ENCODE measurements around the gene ZC2HC1C.
"Not testable (repeated sequence)": the region's sequence is repeated elsewhere in the genome, so short reads cannot be mapped to it uniquely, and the experiment has no call there.

The ZC2HC1C gene

DNA sequence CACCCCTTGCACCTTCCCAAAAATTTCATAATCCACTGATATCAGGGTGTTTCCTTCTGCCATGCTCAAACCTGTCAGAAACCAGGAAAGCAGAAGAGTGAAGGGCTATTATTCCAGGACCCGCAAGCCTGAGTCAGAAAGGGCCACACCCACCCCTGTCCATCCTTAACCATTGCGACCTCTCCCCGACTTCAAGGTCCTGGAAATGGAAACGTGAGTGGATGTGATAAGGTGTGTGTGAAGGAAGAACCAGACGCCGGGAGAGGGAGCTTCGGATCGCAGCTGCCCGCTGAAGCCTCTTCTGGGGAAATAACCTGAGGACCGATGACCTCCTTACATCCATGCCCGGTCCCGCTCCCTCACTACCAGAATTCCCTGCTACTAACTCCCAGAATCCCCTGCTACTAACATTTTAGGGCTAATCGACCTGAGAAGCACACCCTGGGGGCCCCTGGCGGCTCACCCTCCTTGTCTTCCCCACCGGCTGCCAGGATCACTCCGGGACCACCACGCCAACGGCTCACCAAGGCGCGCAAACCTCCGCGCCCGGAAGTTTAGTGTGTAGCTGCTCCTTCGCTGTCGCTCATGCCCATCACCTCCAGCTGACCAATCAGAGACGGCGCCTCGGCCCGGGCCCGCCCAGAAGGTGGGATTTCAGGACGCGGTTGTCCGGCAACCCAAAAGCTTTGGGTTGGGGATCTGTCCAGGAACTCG is 5.8 kb upstream of the ZC2HC1C start, which contains the start of gene ACYP1:
Gene ACYP1, minus strand, starts transcription at position 534 of the 714 bp plus-strand sequence. Its CDS starts 471 bp downstream, at position 63.
- peak within 1 kb of the TSS; percentile 94 for H3K4me3 ChIP-seq (ENCODE audit: low read length)
- peak; percentile 31 for DNase-seq (ENCODE audit: low read depth)
- TF ChIP-seq, protein P1, sequence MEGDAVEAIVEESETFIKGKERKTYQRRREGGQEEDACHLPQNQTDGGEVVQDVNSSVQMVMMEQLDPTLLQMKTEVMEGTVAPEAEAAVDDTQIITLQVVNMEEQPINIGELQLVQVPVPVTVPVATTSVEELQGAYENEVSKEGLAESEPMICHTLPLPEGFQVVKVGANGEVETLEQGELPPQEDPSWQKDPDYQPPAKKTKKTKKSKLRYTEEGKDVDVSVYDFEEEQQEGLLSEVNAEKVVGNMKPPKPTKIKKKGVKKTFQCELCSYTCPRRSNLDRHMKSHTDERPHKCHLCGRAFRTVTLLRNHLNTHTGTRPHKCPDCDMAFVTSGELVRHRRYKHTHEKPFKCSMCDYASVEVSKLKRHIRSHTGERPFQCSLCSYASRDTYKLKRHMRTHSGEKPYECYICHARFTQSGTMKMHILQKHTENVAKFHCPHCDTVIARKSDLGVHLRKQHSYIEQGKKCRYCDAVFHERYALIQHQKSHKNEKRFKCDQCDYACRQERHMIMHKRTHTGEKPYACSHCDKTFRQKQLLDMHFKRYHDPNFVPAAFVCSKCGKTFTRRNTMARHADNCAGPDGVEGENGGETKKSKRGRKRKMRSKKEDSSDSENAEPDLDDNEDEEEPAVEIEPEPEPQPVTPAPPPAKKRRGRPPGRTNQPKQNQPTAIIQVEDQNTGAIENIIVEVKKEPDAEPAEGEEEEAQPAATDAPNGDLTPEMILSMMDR (conservative IDR thresholded peaks at IDR 0.05; ENCODE audit: low read depth, low read length), result no peak

DNA sequence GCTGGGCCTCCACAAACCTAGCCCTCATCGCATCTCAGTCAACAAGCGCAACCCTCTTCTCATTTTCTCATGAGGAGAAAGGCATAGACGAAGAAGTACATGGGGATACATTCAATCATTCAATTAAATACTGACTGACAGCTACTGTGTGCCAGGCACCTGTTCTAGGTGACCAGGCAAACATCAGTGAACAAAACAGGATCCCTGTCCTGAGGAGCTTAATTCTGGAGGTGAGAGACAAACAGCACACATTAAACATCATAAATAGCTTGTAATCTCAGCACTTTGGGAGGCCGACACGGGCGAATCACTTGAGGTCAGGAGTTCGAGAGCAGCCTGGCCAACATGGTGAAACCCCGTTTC is 5.3 kb upstream of the ZC2HC1C start:
- DNase-seq (ENCODE audit: low read depth), result no peak
- TF ChIP-seq, protein P1 (conservative IDR thresholded peaks at IDR 0.05; ENCODE audit: low read depth, low read length), result no peak

DNA sequence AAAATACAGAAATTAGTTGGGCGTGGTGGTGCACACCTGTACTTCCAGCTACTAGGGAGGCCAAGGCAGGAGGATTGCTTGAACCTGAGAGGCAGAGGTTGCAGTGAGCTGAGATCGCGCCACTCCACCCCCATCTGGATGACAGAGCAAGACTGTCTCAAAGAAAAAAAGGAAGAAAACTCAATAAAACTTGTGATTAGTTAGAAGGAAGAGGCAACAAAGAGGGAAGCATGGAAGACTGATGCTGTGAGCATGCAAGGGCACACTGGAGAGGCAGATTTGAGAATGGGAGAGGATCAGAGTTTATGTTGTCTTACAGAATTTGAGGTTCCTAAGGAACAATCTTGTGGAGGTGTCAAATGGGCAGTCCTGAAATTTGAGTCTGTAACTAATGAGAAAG is 2.8 kb upstream of the ZC2HC1C start:
- TF ChIP-seq, protein P1 (conservative IDR thresholded peaks at IDR 0.05; ENCODE audit: low read depth, low read length), result no peak
- DNase-seq (ENCODE audit: low read depth), result no peak
- H3K4me3 ChIP-seq (ENCODE audit: low read length), result no peak overlapping the region

More for the DNA sequence above, 5.3 kb upstream of the ZC2HC1C start:
- H3K4me3 ChIP-seq (ENCODE audit: low read length), result peak overlapping the region; percentile 94

DNA sequence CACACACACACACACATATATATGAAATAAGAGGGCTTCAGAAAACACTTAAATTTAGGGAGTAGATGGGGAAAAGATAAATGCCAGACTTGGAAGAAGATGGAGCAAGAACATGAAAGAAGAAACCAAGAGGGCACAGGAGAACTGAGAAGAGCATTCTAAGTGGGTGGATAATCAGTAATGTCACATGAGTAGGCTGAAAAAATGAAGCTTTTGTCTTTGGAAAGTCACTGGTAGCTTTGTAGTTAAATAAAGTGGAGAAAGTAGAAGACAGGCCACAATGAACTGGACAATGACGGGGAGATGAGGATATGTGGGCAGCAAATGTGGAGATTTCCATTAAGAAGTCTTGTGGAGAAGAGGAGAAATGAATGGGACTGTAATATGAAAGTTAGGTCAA is 2.2 kb upstream of the ZC2HC1C start:
- DNase-seq (ENCODE audit: low read depth), result no peak
- no peak overlapping the region for H3K4me3 ChIP-seq (ENCODE audit: low read length)
- TF ChIP-seq, protein P1 (conservative IDR thresholded peaks at IDR 0.05; ENCODE audit: low read depth, low read length), result no peak

DNA sequence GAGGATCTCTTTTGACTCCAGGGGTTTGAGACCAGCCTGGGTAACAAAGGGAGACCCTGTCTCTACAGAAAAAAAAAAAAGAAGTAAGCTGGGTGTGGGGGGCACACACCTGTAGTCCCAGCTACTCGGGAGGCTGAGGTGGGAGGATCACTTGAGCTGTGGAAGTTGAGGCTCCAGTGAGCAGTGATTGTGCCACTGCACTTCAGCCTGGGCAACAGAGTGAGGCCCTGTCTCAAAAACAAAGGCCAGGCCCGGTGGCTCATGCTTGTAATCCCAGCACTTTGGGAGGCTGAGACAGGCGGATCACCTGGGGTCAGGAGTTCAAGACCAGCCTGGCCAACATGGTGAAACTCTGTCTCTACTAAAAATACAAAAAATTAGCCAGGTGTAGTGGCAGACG is 1.7 kb upstream of the ZC2HC1C start:
- DNase-seq (ENCODE audit: low read depth); H3K4me3 ChIP-seq (ENCODE audit: low read length): not testable (repeated sequence)

DNA sequence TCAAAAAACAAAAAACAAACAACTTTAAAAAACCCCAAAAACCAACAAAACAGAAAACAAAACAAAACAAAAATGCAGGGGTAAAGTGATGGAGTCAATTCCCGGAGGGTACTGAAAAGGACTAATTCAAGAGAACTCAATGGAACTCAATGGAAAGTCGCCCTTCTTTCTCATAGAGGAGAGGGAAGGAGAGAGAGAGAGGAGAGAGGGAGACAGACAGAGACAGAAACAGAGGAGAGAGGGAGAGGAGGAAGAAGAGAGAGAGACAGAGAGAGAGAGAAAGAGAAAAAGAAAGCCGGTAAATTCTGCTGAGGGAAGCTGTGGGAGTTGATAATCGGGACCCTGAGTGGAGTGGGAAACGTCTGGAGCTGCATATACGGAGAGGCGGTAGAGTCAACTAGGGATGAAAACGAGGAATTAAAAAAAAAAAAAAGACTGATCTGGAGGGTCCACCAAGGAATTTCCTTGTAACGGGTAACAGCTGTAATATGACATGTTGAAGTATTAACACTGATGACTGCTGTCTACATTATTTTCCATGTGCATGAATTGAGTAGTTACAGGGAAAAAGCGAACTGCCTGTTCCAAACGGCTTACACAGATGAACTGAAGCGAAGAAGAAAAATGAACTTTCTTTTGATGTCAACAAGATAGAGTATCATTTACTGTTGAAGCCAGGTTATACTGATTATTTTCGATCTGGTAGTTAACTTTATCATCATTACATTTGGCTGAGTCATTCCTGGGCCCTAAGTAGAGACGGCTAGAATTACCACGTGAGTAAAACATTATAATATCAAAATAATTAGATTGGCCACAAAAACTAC is 934 bp upstream of the ZC2HC1C start:
- no peak for DNase-seq (ENCODE audit: low read depth)
- TF ChIP-seq, protein P1 (conservative IDR thresholded peaks at IDR 0.05; ENCODE audit: low read depth, low read length), result no peak
- H3K4me3 ChIP-seq (ENCODE audit: low read length), result peak overlapping the region; percentile 66

DNA sequence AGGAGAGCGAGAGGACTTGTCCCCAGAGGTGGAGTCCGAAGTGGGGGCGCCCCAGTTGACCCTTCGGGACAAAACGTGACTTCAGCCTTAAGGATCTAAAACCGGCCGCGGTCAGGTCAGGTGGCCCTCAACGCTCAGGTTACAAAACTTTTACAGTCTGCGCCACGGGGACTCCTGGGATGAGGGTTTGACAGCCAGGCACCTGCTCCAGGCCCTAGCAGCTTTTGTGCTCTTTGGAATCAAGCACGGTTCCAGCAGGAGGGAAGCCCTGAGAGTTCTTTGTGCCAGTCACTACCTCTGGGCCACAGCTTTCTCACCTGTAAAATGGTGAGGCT is 337 bp downstream of the ZC2HC1C start:
- H3K4me3 ChIP-seq (ENCODE audit: low read length), result peak overlapping the region; percentile 66
- TF ChIP-seq, protein P1 (conservative IDR thresholded peaks at IDR 0.05; ENCODE audit: low read depth, low read length), result no peak
- DNase-seq (ENCODE audit: low read depth), result no peak
